ENCODE results near the gene SPEM2.

SPEM2 gene

DNA sequence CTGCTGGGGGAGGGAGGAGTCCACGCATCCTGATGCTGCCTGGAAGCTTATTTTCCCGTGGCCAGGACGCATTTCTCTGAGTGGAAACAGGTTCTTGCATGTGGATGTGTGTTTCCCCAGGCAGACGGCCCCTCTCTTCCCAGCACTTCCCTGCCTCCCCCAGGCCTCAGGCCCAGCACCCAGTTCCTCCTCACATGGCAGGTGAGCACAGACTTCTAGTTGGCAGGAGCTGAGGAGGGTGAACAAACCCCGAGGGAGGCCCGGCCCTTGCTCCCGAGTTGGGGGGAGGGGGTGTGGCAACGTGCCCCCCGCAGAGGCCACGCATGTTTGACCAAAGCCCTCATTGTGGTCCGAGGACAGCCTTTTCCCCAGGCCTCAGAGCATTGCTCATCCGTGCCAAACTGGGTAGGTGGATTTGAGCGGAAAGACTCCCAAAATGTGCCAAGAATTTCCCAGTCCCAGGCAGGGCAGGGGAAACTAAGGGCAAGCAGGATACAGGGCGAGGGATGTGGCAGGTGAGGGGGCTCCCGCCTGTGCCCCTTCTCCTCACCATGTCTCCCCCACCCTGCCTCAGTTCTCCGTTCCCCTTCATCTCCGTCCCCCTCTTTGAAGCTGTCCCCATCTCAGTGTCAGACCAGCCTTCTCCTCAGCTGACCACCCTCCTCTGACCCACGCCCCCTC, 6.8 kb upstream of the SPEM2 start:
- TF ChIP-seq, protein P1, sequence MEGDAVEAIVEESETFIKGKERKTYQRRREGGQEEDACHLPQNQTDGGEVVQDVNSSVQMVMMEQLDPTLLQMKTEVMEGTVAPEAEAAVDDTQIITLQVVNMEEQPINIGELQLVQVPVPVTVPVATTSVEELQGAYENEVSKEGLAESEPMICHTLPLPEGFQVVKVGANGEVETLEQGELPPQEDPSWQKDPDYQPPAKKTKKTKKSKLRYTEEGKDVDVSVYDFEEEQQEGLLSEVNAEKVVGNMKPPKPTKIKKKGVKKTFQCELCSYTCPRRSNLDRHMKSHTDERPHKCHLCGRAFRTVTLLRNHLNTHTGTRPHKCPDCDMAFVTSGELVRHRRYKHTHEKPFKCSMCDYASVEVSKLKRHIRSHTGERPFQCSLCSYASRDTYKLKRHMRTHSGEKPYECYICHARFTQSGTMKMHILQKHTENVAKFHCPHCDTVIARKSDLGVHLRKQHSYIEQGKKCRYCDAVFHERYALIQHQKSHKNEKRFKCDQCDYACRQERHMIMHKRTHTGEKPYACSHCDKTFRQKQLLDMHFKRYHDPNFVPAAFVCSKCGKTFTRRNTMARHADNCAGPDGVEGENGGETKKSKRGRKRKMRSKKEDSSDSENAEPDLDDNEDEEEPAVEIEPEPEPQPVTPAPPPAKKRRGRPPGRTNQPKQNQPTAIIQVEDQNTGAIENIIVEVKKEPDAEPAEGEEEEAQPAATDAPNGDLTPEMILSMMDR (IDR thresholded peaks at IDR 0.05; ENCODE audit: extremely low read depth, insufficient read depth, missing control alignments): no peak
- DNase-seq (ENCODE audit: low spot score): no peak
- in situ Hi-C loops (cut with MboI; ENCODE audit: low pct_unique_long_range_greater_than_20kb, low sequenced_read_pairs, unreplicated experiment): no loop called here

GRCh38 chr17:7419819-7420610, 5.4 kb upstream of the SPEM2 start, which contains the start of gene SPEM1:
SPEM1 (plus strand) TSS chr17:7420324; CDS start chr17:7420385, 61 bp downstream.
- in situ Hi-C loops (cut with MboI; ENCODE audit: low pct_unique_long_range_greater_than_20kb, low sequenced_read_pairs, unreplicated experiment): no loop called here
- DNase-seq (ENCODE audit: low spot score): no peak
- TF ChIP-seq, protein P1 (IDR thresholded peaks at IDR 0.05; ENCODE audit: extremely low read depth, insufficient read depth, missing control alignments): no peak

DNA sequence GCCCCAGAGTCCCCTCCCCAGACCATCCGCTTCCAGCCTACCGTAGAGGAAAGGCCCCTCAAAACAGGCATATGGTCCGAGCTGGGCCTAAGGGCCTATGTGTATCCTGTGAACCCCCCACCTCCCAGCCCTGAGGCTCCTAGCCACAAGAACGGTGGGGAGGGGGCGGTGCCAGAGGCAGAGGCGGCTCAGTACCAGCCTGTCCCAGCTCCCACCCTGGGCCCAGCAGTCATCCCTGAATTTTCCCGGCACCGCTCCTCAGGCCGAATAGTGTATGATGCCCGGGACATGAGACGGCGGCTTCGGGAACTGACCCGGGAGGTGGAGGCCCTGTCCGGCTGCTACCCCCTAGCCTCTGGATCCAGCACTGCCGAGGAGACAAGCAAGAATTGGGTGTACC, 4.2 kb upstream of the SPEM2 start:
- TF ChIP-seq, protein P1 (IDR thresholded peaks at IDR 0.05; ENCODE audit: extremely low read depth, insufficient read depth, missing control alignments): no peak
- no peak for DNase-seq (ENCODE audit: low spot score)
- in situ Hi-C loops (cut with MboI; ENCODE audit: low pct_unique_long_range_greater_than_20kb, low sequenced_read_pairs, unreplicated experiment): no loop called here

- TF ChIP-seq, protein P1 (IDR thresholded peaks at IDR 0.05; ENCODE audit: extremely low read depth, insufficient read depth, missing control alignments): no peak
- DNase-seq (ENCODE audit: low spot score): no peak
- in situ Hi-C loops (cut with MboI; ENCODE audit: low pct_unique_long_range_greater_than_20kb, low sequenced_read_pairs, unreplicated experiment): no loop called here
Measured at GRCh38 chr17:7423679-7424078, 1.7 kb upstream of the SPEM2 start.

DNA sequence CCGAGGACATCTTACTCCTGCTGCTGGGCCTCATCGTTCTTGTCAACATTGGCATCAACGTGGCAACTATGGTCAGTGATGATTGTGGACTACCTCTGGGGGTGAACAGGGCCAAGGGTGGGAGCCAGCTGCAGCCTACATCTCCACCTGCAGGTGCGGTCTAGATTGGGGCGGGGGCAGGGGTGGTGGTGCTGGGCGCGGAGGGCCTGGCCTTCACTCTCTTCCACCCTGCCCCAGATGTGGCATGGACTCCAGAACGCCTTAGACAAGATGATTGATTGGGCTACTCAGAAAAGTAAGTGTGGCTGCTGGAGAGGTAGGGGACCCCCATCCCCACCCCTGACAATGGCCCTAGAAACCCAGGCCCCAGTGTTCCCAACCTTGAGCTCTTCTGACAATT, 340 bp downstream of the SPEM2 start:
- TF ChIP-seq, protein P1 (IDR thresholded peaks at IDR 0.05; ENCODE audit: extremely low read depth, insufficient read depth, missing control alignments): no peak
- no peak for DNase-seq (ENCODE audit: low spot score)
- in situ Hi-C loops (cut with MboI; ENCODE audit: low pct_unique_long_range_greater_than_20kb, low sequenced_read_pairs, unreplicated experiment): no loop called here

DNA sequence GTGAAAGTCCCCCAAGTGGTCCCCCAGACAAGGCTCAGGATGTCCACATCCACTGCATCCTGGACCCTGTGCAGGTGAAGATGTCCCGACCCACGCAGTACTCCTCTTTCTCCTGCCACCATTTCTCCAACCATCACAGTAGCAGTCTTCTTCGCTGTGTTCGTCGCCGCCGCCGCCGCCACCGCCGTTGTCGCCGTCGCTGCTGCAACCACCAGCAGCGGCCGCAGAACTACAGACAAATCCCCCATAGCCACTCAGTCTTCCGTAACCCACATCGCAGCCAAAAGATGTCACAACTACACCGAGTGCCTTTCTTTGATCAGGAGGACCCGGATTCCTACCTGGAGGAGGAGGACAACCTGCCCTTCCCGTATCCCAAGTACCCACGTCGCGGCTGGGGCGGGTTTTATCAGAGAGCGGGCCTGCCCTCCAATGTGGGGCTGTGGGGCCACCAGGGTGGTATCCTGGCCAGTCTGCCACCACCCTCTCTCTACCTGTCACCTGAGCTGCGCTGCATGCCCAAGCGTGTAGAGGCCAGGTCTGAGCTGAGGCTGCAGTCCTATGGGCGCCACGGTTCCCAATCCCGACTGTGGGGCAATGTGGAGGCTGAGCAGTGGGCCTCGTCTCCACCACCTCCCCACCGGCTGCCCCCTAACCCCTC, 917 bp downstream of the SPEM2 start:
- no peak for DNase-seq (ENCODE audit: low spot score)
- in situ Hi-C loops (cut with MboI; ENCODE audit: low pct_unique_long_range_greater_than_20kb, low sequenced_read_pairs, unreplicated experiment): no loop called here
- TF ChIP-seq, protein P1 (IDR thresholded peaks at IDR 0.05; ENCODE audit: extremely low read depth, insufficient read depth, missing control alignments): no peak

Data from GM13977 (cell line).